Fibroblast of the aortic adventitia (primary cell): ENCODE data around the gene FEM1C. TPM values are rescaled to one million over a fixed set of nuclear protein-coding genes. Genes with fewer than 3 reads are reported as not detected.

Experiments used
- DNase-seq: peaks from one replicate; pipeline ENCODE4 v3.0.0-alpha.2; 2010; ENCODE audit warnings: low read depth
- H3K4me3 ChIP-seq: 2 replicates; pipeline ENCODE4 v1.5.1; 2011; ENCODE audit warnings: low read depth, mild to moderate bottlenecking, control low read depth, low read length, moderate library complexity
- total RNA-seq: library from RNA; depleted of rRNA; stranded (reverse); fragments of >200 nt; gene quantifications from 2 replicates; pipeline ENCODE4 v1.2.3, GENCODE V29; 2012; ENCODE audit warnings: low replicate concordance
- TF ChIP-seq, protein P1 (sequence below): IDR thresholded peaks from 2 replicates; pipeline ENCODE4 v1.5.1; 2011; ENCODE audit warnings: mild to moderate bottlenecking, low read length, control low read depth, inconsistent platforms; ENCODE audit not compliant: insufficient read depth

The FEM1C gene
- total RNA-seq, 1 donor, result 31.7 TPM

GRCh38 chr5:115501464-115502210 lies 42.9 kb downstream of the FEM1C start:
- no peak for DNase-seq
- TF ChIP-seq, protein P1, sequence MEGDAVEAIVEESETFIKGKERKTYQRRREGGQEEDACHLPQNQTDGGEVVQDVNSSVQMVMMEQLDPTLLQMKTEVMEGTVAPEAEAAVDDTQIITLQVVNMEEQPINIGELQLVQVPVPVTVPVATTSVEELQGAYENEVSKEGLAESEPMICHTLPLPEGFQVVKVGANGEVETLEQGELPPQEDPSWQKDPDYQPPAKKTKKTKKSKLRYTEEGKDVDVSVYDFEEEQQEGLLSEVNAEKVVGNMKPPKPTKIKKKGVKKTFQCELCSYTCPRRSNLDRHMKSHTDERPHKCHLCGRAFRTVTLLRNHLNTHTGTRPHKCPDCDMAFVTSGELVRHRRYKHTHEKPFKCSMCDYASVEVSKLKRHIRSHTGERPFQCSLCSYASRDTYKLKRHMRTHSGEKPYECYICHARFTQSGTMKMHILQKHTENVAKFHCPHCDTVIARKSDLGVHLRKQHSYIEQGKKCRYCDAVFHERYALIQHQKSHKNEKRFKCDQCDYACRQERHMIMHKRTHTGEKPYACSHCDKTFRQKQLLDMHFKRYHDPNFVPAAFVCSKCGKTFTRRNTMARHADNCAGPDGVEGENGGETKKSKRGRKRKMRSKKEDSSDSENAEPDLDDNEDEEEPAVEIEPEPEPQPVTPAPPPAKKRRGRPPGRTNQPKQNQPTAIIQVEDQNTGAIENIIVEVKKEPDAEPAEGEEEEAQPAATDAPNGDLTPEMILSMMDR, result no peak
- H3K4me3 ChIP-seq, result no peak overlapping the region

- H3K4me3 ChIP-seq, result no peak overlapping the region
- DNase-seq, result no peak
- TF ChIP-seq, protein P1, result no peak
Measured at GRCh38 chr5:115500225-115500624, 44.4 kb downstream of the FEM1C start.

GRCh38 chr5:115496936-115497576 lies 47.5 kb downstream of the FEM1C start:
- TF ChIP-seq, protein P1, result no peak
- DNase-seq, result no peak
- no peak overlapping the region for H3K4me3 ChIP-seq

DNA sequence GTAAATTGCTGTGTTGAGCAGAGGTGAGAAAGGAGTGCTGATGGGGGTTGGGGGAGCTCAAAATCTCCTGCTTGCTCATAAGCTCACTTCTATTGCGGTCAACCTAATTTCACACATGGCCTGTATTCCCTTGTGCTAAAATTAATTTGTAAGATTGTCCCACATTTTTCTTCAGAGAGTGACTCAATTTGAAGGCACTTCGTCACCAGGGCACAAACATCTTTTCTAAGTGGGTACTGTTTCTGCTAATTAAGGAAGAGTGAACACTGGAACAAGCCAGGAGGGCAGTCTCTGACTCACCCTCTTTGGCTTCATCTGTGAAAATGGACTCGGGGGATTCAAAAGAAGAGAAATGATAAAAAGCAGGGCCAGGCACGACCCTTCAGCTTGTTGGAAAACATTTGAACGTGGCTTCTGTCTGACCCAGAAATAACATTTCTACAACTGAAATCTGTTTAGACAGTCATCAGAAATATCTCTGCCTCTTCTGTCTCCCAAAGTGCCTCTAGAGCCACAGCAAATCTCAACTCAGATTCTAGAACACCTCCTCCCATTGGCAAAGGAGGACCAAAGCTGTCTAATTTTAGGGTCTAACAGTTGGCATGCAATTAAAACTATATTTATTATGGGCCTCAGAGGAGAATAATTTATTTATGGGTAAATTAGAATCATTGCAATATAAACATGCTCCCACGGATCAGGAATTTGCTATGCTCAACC lies 49.8 kb downstream of the FEM1C start:
- TF ChIP-seq, protein P1, result no peak
- H3K4me3 ChIP-seq, result no peak overlapping the region
- DNase-seq, result peak; percentile 6

DNA sequence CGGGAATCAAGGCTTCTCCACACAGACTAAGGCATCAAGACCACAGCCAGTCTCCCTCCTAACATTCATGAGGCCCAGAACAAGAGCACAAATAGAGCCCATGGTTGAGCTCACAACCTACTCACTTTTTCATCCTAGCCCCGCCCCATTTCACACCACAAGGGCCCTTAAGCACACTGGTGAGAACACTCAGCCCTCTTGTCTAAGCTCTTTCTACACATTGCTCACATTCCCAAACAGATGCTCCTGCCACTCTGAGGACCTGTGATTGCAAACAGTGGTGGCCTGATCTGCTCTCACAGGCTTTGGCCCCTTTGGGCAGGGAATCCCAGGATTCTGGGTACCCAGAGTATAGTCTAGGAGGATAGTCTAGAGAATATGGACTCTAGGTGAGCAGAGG lies 54.0 kb downstream of the FEM1C start:
- DNase-seq, result no peak
- no peak overlapping the region for H3K4me3 ChIP-seq
- TF ChIP-seq, protein P1, result no peak

DNA sequence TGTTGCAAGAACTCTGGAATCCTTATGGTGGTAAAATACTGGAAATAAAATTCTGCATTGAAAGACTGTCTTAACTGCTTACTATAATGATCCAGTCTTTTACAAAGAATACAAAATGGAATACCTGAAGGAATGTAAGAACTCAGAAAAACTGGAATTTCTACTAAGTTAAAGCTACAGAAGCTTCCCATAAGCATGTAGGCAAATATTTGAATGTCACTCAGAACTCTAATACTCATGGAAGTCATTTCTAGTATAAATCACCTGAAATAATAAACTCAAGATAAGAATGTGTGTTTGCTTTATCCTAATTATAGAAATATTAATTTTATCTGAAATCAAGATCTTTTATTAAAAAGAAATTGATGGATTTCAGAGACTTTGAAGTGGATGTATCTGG lies 54.8 kb downstream of the FEM1C start:
- no peak overlapping the region for H3K4me3 ChIP-seq
- TF ChIP-seq, protein P1, result no peak
- DNase-seq, result no peak
